Activated T-cell treated with anti-CD3 and anti-CD28 coated beads, Interleukin-2, amount 50 U/mL, for 24 hours (primary cell): ENCODE results near the gene UBALD2.
"Not testable (repeated sequence)": the region's sequence is repeated elsewhere in the genome, so short reads cannot be mapped to it uniquely, and the experiment has no call there.

Experiments
- DNase-seq: peaks from one replicate; pipeline ENCODE4 v3.0.0-alpha.2; 2020
- H3K27ac Mint-ChIP-seq: 2 replicates; pipeline ENCODE4 v1.8.0; 2020; ENCODE audit warnings: mild to moderate bottlenecking, mixed read lengths
- H3K27me3 Mint-ChIP-seq: 2 replicates; pipeline ENCODE4 v1.8.0; 2020; ENCODE audit warnings: mixed read lengths
- H3K36me3 Mint-ChIP-seq: 2 replicates; pipeline ENCODE4 v1.8.0; 2020; ENCODE audit warnings: low read depth, mixed read lengths
- H3K4me1 Mint-ChIP-seq: 2 replicates; pipeline ENCODE4 v1.8.0; 2020; ENCODE audit warnings: low read depth, mixed read lengths
- H3K4me3 Mint-ChIP-seq: 2 replicates; pipeline ENCODE4 v1.8.0; 2020; ENCODE audit warnings: mild to moderate bottlenecking, moderate library complexity, mixed read lengths
- H3K9me3 Mint-ChIP-seq: 2 replicates; pipeline ENCODE4 v1.8.0; 2020; ENCODE audit warnings: mixed read lengths

The UBALD2 gene

GRCh38 chr17:76264755-76265623 is at the start of gene UBALD2:
Gene UBALD2 (plus strand): TSS chr17:76265348. CDS start chr17:76265506, 158 bp downstream.
- peak; percentile 98 for DNase-seq
- no peaks in the 10 kb centered on the region for H3K27me3 Mint-ChIP-seq
- H3K36me3 Mint-ChIP-seq: peaks cover 40% of the 10 kb centered on the region
- no peaks in the 10 kb centered on the region for H3K9me3 Mint-ChIP-seq
- peak within 1 kb of the TSS; percentile 92 for H3K4me3 Mint-ChIP-seq
- H3K4me1 Mint-ChIP-seq: peaks cover 62% of the 10 kb centered on the region
- H3K27ac Mint-ChIP-seq: peak within 1 kb of the TSS; percentile 99

GRCh38 chr17:76217081-76217480 is 48.1 kb upstream of the UBALD2 start:
- no peak overlapping the region for H3K4me3 Mint-ChIP-seq
- H3K9me3 Mint-ChIP-seq: no peaks in the 10 kb centered on the region
- H3K27ac Mint-ChIP-seq: no peak overlapping the region
- H3K36me3 Mint-ChIP-seq: peaks cover 16% of the 10 kb centered on the region
- DNase-seq: no peak
- H3K4me1 Mint-ChIP-seq: peaks cover 60% of the 10 kb centered on the region
- H3K27me3 Mint-ChIP-seq: no peaks in the 10 kb centered on the region

GRCh38 chr17:76219670-76220383 is 45.3 kb upstream of the UBALD2 start:
- Mint-ChIP-seq H3K27ac (peak overlapping the region; percentile 39), H3K27me3 (no peaks in the 10 kb centered on the region), H3K9me3 (no peaks in the 10 kb centered on the region), H3K4me3 (no peak overlapping the region), H3K4me1 (peaks cover 48% of the 10 kb centered on the region), H3K36me3 (peaks cover 16% of the 10 kb centered on the region)
- DNase-seq: no peak

- Mint-ChIP-seq H3K9me3 (no peaks in the 10 kb centered on the region), H3K27ac (no peak overlapping the region), H3K27me3 (no peaks in the 10 kb centered on the region), H3K4me3 (no peak overlapping the region), H3K4me1 (peaks cover 35% of the 10 kb centered on the region), H3K36me3 (peaks cover 21% of the 10 kb centered on the region)
- no peak for DNase-seq
Observed at GRCh38 chr17:76223802-76224201, 41.3 kb upstream of the UBALD2 start.

- not testable (repeated sequence) for DNase-seq, H3K9me3 Mint-ChIP-seq, H3K27me3 Mint-ChIP-seq, H3K27ac Mint-ChIP-seq, H3K4me3 Mint-ChIP-seq
- peaks cover 26% of the 10 kb centered on the region for H3K36me3 Mint-ChIP-seq
- peaks cover 34% of the 10 kb centered on the region for H3K4me1 Mint-ChIP-seq
Observed at GRCh38 chr17:76225373-76226086, 39.6 kb upstream of the UBALD2 start.

- not testable (repeated sequence) for H3K4me3 Mint-ChIP-seq, H3K27me3 Mint-ChIP-seq, DNase-seq, H3K9me3 Mint-ChIP-seq, H3K27ac Mint-ChIP-seq
- H3K36me3 Mint-ChIP-seq: peaks cover 25% of the 10 kb centered on the region
- H3K4me1 Mint-ChIP-seq: peaks cover 31% of the 10 kb centered on the region
Observed at GRCh38 chr17:76226749-76227148, 38.4 kb upstream of the UBALD2 start.

GRCh38 chr17:76232342-76232741 is 32.8 kb upstream of the UBALD2 start:
- no peaks in the 10 kb centered on the region for H3K27me3 Mint-ChIP-seq
- no peak overlapping the region for H3K4me3 Mint-ChIP-seq
- H3K36me3 Mint-ChIP-seq: peaks cover 11% of the 10 kb centered on the region
- peaks cover 58% of the 10 kb centered on the region for H3K4me1 Mint-ChIP-seq
- peak overlapping the region; percentile 41 for H3K27ac Mint-ChIP-seq
- no peaks in the 10 kb centered on the region for H3K9me3 Mint-ChIP-seq
- no peak for DNase-seq

GRCh38 chr17:76233588-76234353 is 31.4 kb upstream of the UBALD2 start:
- Mint-ChIP-seq H3K27ac (peak overlapping the region; percentile 47), H3K4me1 (peaks cover 66% of the 10 kb centered on the region), H3K36me3 (peaks cover 11% of the 10 kb centered on the region), H3K9me3 (no peaks in the 10 kb centered on the region), H3K27me3 (no peaks in the 10 kb centered on the region), H3K4me3 (no peak overlapping the region)
- no peak for DNase-seq

- Mint-ChIP-seq H3K9me3 (no peaks in the 10 kb centered on the region), H3K36me3 (peaks cover 8% of the 10 kb centered on the region), H3K4me3 (no peak overlapping the region), H3K4me1 (peaks cover 66% of the 10 kb centered on the region), H3K27me3 (no peaks in the 10 kb centered on the region), H3K27ac (peak overlapping the region; percentile 45)
- DNase-seq: no peak
Observed at GRCh38 chr17:76234354-76234679, 30.8 kb upstream of the UBALD2 start.

- H3K4me3 Mint-ChIP-seq: no peak overlapping the region
Observed at GRCh38 chr17:76235883-76236282, 29.3 kb upstream of the UBALD2 start.

GRCh38 chr17:76236603-76237002 is 28.5 kb upstream of the UBALD2 start:
- H3K27me3 Mint-ChIP-seq: no peaks in the 10 kb centered on the region
- H3K4me1 Mint-ChIP-seq: peaks cover 64% of the 10 kb centered on the region
- peaks cover 6% of the 10 kb centered on the region for H3K36me3 Mint-ChIP-seq
- DNase-seq: no peak
- no peak overlapping the region for H3K4me3 Mint-ChIP-seq
- H3K27ac Mint-ChIP-seq: no peak overlapping the region
- H3K9me3 Mint-ChIP-seq: no peaks in the 10 kb centered on the region

More at GRCh38 chr17:76235883-76236282, 29.3 kb upstream of the UBALD2 start:
- Mint-ChIP-seq H3K27me3 (no peaks in the 10 kb centered on the region), H3K36me3 (peaks cover 5% of the 10 kb centered on the region), H3K27ac (no peak overlapping the region), H3K9me3 (no peaks in the 10 kb centered on the region), H3K4me1 (peaks cover 61% of the 10 kb centered on the region)
- no peak for DNase-seq

- DNase-seq: no peak
- Mint-ChIP-seq H3K27ac (no peak overlapping the region), H3K27me3 (no peaks in the 10 kb centered on the region), H3K36me3 (peaks cover 5% of the 10 kb centered on the region), H3K4me1 (peaks cover 60% of the 10 kb centered on the region), H3K9me3 (no peaks in the 10 kb centered on the region), H3K4me3 (peak overlapping the region; percentile 78)
Observed at GRCh38 chr17:76237859-76238313, 27.3 kb upstream of the UBALD2 start.

- H3K4me3 Mint-ChIP-seq: peak overlapping the region; percentile 78
- H3K36me3 Mint-ChIP-seq: peaks cover 5% of the 10 kb centered on the region
Observed at GRCh38 chr17:76238847-76239537, 26.2 kb upstream of the UBALD2 start.

More at GRCh38 chr17:76238847-76239537, 26.2 kb upstream of the UBALD2 start:
- no peaks in the 10 kb centered on the region for H3K9me3 Mint-ChIP-seq
- DNase-seq: no peak
- peak overlapping the region; percentile 58 for H3K27ac Mint-ChIP-seq
- H3K4me1 Mint-ChIP-seq: peaks cover 61% of the 10 kb centered on the region
- no peaks in the 10 kb centered on the region for H3K27me3 Mint-ChIP-seq
